ENCODE results near the gene NR5A1.

NR5A1 gene

GRCh38 chr9:124439086-124439485 is 68.1 kb downstream of the NR5A1 start:
- no peak for FAIRE-seq

- FAIRE-seq = no peak
Measured at GRCh38 chr9:124438091-124438490, 69.1 kb downstream of the NR5A1 start.

GRCh38 chr9:124437086-124437485 is 70.1 kb downstream of the NR5A1 start:
- FAIRE-seq = no peak

- no peak for FAIRE-seq
Measured at GRCh38 chr9:124436320-124436719, 70.9 kb downstream of the NR5A1 start.
